Hematopoietic multipotent progenitor cell treated with erythropoietin and hydrocortisone succinate and interleukin-3 and kit ligand, for 8 days (in vitro differentiated cells): ENCODE data around the gene SMPD4.
"Not testable (repeated sequence)": the region's sequence is repeated elsewhere in the genome, so short reads cannot be mapped to it uniquely, and the experiment has no call there.

Experiments used
- DNase-seq: peaks from one replicate; pipeline ENCODE4 v3.0.0-alpha.2; 2015

The SMPD4 gene

GRCh38 chr2:130139331-130140280, 41.8 kb downstream of the SMPD4 start:
- not testable (repeated sequence) for DNase-seq

- DNase-seq: not testable (repeated sequence)
These were observed 42.6 kb downstream of the SMPD4 start for GRCh38 chr2:130138841-130139251.

GRCh38 chr2:130138326-130138725, 43.1 kb downstream of the SMPD4 start:
- DNase-seq: not testable (repeated sequence)

GRCh38 chr2:130137118-130137517, 44.3 kb downstream of the SMPD4 start:
- DNase-seq: not testable (repeated sequence)

- not testable (repeated sequence) for DNase-seq
These were observed 44.9 kb downstream of the SMPD4 start for GRCh38 chr2:130136546-130136945.

- DNase-seq: no peak
These were observed 45.5 kb downstream of the SMPD4 start for GRCh38 chr2:130135692-130136541.

- not testable (repeated sequence) for DNase-seq
These were observed 52.1 kb downstream of the SMPD4 start, which contains the start of gene POTEF for GRCh38 chr2:130129120-130129829. Gene POTEF, minus strand, starts transcription at chr2:130129222. Its CDS starts 8,707 bp downstream, at chr2:130120515.

GRCh38 chr2:130128464-130128863, 52.9 kb downstream of the SMPD4 start:
- DNase-seq: not testable (repeated sequence)

GRCh38 chr2:130127726-130128125, 53.7 kb downstream of the SMPD4 start:
- DNase-seq: not testable (repeated sequence)

- DNase-seq: not testable (repeated sequence)
These were observed 60.5 kb downstream of the SMPD4 start for GRCh38 chr2:130120924-130121323.

- DNase-seq: not testable (repeated sequence)
These were observed 78.6 kb downstream of the SMPD4 start for GRCh38 chr2:130102597-130103363.
